ENCODE results near the gene COL4A5.

COL4A5 gene

DNA sequence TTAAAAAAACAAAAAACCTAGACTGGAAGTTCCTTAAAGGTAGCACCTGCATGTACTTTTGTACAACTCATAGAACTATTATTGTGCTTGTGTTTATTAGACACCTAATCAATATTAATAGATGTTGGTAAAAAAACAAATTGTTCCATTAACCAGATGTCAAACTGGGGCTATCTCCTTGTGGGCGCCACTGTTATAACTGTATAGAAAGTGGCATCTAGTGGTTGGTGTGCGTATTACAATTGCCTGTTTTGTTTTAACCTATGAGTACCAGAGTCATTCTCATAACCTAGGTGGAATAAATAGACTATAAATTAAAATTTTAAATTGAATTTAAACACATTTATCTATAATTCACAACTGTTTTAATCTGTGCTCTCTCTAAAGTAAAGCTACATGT, 97.4 kb downstream of the COL4A5 start:
- DNase-seq (ENCODE audit: low read depth, low spot score): no peak
- H3K4me3 ChIP-seq (ENCODE audit: low read depth, low read length): no peak overlapping the region
- CTCF ChIA-PET: interaction anchor here (0.7 to 6.6 kb wide), 10 partner anchors 20 to 371 kb away, joined by 3 to 71 read pairs (median 4); no protein-coding TSS in a partner anchor
- POLR2A ChIA-PET: no interaction called here
- TF ChIP-seq, protein P1, sequence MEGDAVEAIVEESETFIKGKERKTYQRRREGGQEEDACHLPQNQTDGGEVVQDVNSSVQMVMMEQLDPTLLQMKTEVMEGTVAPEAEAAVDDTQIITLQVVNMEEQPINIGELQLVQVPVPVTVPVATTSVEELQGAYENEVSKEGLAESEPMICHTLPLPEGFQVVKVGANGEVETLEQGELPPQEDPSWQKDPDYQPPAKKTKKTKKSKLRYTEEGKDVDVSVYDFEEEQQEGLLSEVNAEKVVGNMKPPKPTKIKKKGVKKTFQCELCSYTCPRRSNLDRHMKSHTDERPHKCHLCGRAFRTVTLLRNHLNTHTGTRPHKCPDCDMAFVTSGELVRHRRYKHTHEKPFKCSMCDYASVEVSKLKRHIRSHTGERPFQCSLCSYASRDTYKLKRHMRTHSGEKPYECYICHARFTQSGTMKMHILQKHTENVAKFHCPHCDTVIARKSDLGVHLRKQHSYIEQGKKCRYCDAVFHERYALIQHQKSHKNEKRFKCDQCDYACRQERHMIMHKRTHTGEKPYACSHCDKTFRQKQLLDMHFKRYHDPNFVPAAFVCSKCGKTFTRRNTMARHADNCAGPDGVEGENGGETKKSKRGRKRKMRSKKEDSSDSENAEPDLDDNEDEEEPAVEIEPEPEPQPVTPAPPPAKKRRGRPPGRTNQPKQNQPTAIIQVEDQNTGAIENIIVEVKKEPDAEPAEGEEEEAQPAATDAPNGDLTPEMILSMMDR (IDR thresholded peaks at IDR 0.05; ENCODE audit: insufficient read depth, low read length, missing control alignments): peak; percentile 48

GRCh38 chrX:108541286-108541685, 101.6 kb downstream of the COL4A5 start:
- POLR2A ChIA-PET: no interaction called here
- no peak for DNase-seq (ENCODE audit: low read depth, low spot score)
- TF ChIP-seq, protein P1 (IDR thresholded peaks at IDR 0.05; ENCODE audit: insufficient read depth, low read length, missing control alignments): no peak
- CTCF ChIA-PET: interaction anchor here (6.6 kb wide), 1 partner anchor 316 kb away, joined by 71 read pairs; no protein-coding TSS in a partner anchor
- no peak overlapping the region for H3K4me3 ChIP-seq (ENCODE audit: low read depth, low read length)

- no peak for DNase-seq (ENCODE audit: low read depth, low spot score)
- ChIA-PET POLR2A (no interaction called here), CTCF (interaction anchor here (1.1 kb wide), 1 partner anchor 20 kb away, joined by 3 read pairs; no protein-coding TSS in a partner anchor)
- TF ChIP-seq, protein P1 (IDR thresholded peaks at IDR 0.05; ENCODE audit: insufficient read depth, low read length, missing control alignments): no peak
- H3K4me3 ChIP-seq (ENCODE audit: low read depth, low read length): no peak overlapping the region
These were observed 117.9 kb downstream of the COL4A5 start for GRCh38 chrX:108557580-108557979.

DNA sequence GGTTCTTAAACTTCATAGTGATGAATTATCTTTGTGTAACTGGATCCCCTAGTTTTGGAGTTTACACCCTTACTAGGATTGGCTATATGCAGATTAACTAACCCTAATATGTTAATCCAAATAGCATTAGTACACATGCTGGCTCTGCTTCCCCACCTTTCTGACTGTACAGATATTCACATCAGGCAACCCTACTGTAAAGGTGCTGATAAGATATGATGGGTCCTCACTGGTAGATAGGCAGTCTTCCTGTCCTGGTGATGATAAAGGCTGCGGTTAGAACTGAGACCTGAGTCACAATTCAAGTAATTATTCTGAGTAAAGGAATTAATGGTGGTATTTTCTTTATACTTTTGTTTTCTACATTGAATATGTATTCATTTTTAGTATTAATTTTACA, 118.6 kb downstream of the COL4A5 start:
- CTCF ChIA-PET: no interaction called here
- POLR2A ChIA-PET: no interaction called here
- TF ChIP-seq, protein P1 (IDR thresholded peaks at IDR 0.05; ENCODE audit: insufficient read depth, low read length, missing control alignments): no peak

GRCh38 chrX:108573136-108573535, 133.5 kb downstream of the COL4A5 start:
- no peak for DNase-seq (ENCODE audit: low read depth, low spot score)
- no peak overlapping the region for H3K4me3 ChIP-seq (ENCODE audit: low read depth, low read length)
- TF ChIP-seq, protein P1 (IDR thresholded peaks at IDR 0.05; ENCODE audit: insufficient read depth, low read length, missing control alignments): no peak
- ChIA-PET CTCF (no interaction called here), POLR2A (no interaction called here)

More for the DNA sequence above, 118.6 kb downstream of the COL4A5 start:
- H3K4me3 ChIP-seq (ENCODE audit: low read depth, low read length): no peak overlapping the region
- no peak for DNase-seq (ENCODE audit: low read depth, low spot score)

GRCh38 chrX:108582151-108582550, 142.5 kb downstream of the COL4A5 start:
- H3K4me3 ChIP-seq (ENCODE audit: low read depth, low read length): no peak overlapping the region
- TF ChIP-seq, protein P1 (IDR thresholded peaks at IDR 0.05; ENCODE audit: insufficient read depth, low read length, missing control alignments): no peak
- no peak for DNase-seq (ENCODE audit: low read depth, low spot score)
- CTCF ChIA-PET: interaction anchor here (0.9 kb wide), 1 partner anchor 45 kb away, joined by 4 read pairs; no protein-coding TSS in a partner anchor
- POLR2A ChIA-PET: no interaction called here
